SK-N-SH (cell line): ENCODE data around the gene RAMACL. TPM values are rescaled to one million over a fixed set of nuclear protein-coding genes. Genes with fewer than 3 reads are reported as not detected.

Source experiments
- CTCF ChIA-PET: fragments of 300-600, 350-600 bp; formaldehyde crosslinking; extraction: SDS; loops from one replicate; lab custom pipeline; 2021; lab: Yijun Ruan, JAX
- POLR2A ChIA-PET: fragments of 350-600 bp; sonication (Branson Sonifier 250); formaldehyde crosslinking; extraction: SDS; loops from one replicate; lab custom pipeline; 2020; ENCODE audit warnings: antibody characterized with exemption, inconsistent platforms; lab: Yijun Ruan, JAX
- DNase-seq: peaks from one replicate; pipeline ENCODE4 v3.0.0; 2012
- H2AFZ ChIP-seq: fragments of 200-600 bp; sonication (generic); 2 replicates; pipeline ENCODE4 v1.8.1; 2016; ENCODE audit warnings: antibody characterized with exemption, mild to moderate bottlenecking, low read depth
- H3F3A ChIP-seq: fragments of 200-600 bp; sonication (generic); replicated peaks from 2 replicates; pipeline ENCODE3; 2016; ENCODE audit warnings: antibody characterized with exemption, mild to moderate bottlenecking; ENCODE audit not compliant: insufficient read depth
- H3K27ac ChIP-seq, 2 experiments: fragments of 200-500 bp in 1 of 2; fragments of 200-600 bp in 1 of 2; sonication (Bioruptor generic) in 1 of 2; sonication (generic), shearing (Covaris generic) in 1 of 2; 2 replicates each; pipeline versions ENCODE4 v1.5.1 to v1.6.1; 2014 to 2016; ENCODE audit warnings: low read depth in 2 of 2, inconsistent platforms in 1 of 2, low read length in 1 of 2, mild to moderate bottlenecking in 1 of 2, mixed read lengths in 1 of 2
- H3K27me3 ChIP-seq: fragments of 200-600 bp; sonication (generic), shearing (Covaris generic); 2 replicates; pipeline ENCODE4 v1.6.1; 2016; ENCODE audit warnings: mixed run types; ENCODE audit not compliant: insufficient read depth
- H3K36me3 ChIP-seq, 2 experiments: fragments of 200-500 bp in 1 of 2; fragments of 200-600 bp in 1 of 2; sonication (Bioruptor generic) in 1 of 2; sonication (generic) in 1 of 2; replicated peaks in 1 of 2; 2 replicates each; pipeline versions ENCODE3 to v1.5.1; 2014 to 2016; ENCODE audit warnings: low read length in 1 of 2, mild to moderate bottlenecking in 1 of 2; ENCODE audit not compliant: insufficient read depth in 2 of 2, control insufficient read depth in 1 of 2
- H3K4me1 ChIP-seq, 2 experiments: fragments of 200-500 bp in 1 of 2; fragments of 200-600 bp in 1 of 2; sonication (Bioruptor generic) in 1 of 2; sonication (generic), shearing (Covaris generic) in 1 of 2; 2 replicates each; pipeline versions ENCODE4 v1.5.1 to v1.6.1; 2014 to 2016; ENCODE audit warnings: low read depth in 1 of 2, low read length in 1 of 2, mixed run types in 1 of 2; ENCODE audit not compliant: insufficient read depth in 2 of 2, control insufficient read depth in 1 of 2
- H3K4me2 ChIP-seq: fragments of 200-600 bp; sonication (generic), shearing (Covaris generic); 2 replicates; pipeline ENCODE4 v1.6.1; 2017; ENCODE audit warnings: mixed run types
- H3K4me3 ChIP-seq, 2 experiments: fragments of 200-500 bp in 1 of 2; fragments of 200-600 bp in 1 of 2; sonication (Bioruptor generic) in 1 of 2; sonication (generic), shearing (Covaris generic) in 1 of 2; 2 replicates each; pipeline versions ENCODE4 v1.5.1 to v1.8.1; 2014 to 2016; ENCODE audit warnings: low read depth in 2 of 2, inconsistent platforms in 1 of 2, low read length in 1 of 2, mild to moderate bottlenecking in 1 of 2, mixed read lengths in 1 of 2, moderate library complexity in 1 of 2
- H3K79me2 ChIP-seq: fragments of 200-600 bp; sonication (generic); 2 replicates; pipeline ENCODE4 v1.8.1; 2017; ENCODE audit warnings: mild to moderate bottlenecking; ENCODE audit not compliant: insufficient read depth
- H3K9ac ChIP-seq: fragments of 200-600 bp; sonication (generic); 2 replicates; pipeline ENCODE4 v1.6.1; 2017; ENCODE audit warnings: mixed run types
- H3K9me2 ChIP-seq: fragments of 200-600 bp; sonication (generic); 2 replicates; pipeline ENCODE4 v1.6.1; 2017; ENCODE audit warnings: mixed run types
- H3K9me3 ChIP-seq: fragments of 200-600 bp; sonication (generic); 2 replicates; pipeline ENCODE4 v1.6.1; 2017; ENCODE audit warnings: mixed run types, mild to moderate bottlenecking, moderate library complexity
- H4K20me1 ChIP-seq: fragments of 200-600 bp; sonication (generic); 2 replicates; pipeline ENCODE4 v1.6.1; 2017; ENCODE audit warnings: mild to moderate bottlenecking, mixed run types; ENCODE audit not compliant: insufficient read depth
- CHD2 ChIP-seq: fragments of 150-350 bp; IDR thresholded peaks from 2 replicates; pipeline ENCODE4 v1.6.1; 2018; ENCODE audit warnings: low read length; ENCODE audit not compliant: partially characterized antibody
- FOSL2 ChIP-seq: IDR thresholded peaks from 2 replicates; pipeline ENCODE4 v1.4.0; 2012; ENCODE audit warnings: low read depth, mild to moderate bottlenecking, moderate library complexity, borderline replicate concordance
- GABPA ChIP-seq: IDR thresholded peaks from 2 replicates; pipeline ENCODE4 v1.4.0; 2012; ENCODE audit warnings: low read depth, mild to moderate bottlenecking
- GATA2 ChIP-seq: sonication (generic); formaldehyde crosslinking; IDR thresholded peaks from 2 replicates; pipeline ENCODE4 v1.5.0; 2020; ENCODE audit warnings: mild to moderate bottlenecking, missing genetic modification reagents
- RXRA ChIP-seq: IDR thresholded peaks from 2 replicates; pipeline ENCODE4 v1.4.0; 2012; ENCODE audit warnings: low read depth, mild to moderate bottlenecking, borderline replicate concordance
- TCF12 ChIP-seq: IDR thresholded peaks from 2 replicates; pipeline ENCODE4 v1.4.0; 2012
- WGBS: methylation state at CpG from one replicate; pipeline ENCODE4 v1.1.6; 2017; ENCODE audit warnings: low lambda C conversion rate; 5-methylcytosine and 5-hydroxymethylcytosine counted together
- polyA plus RNA-seq, 3 experiments: library from polyadenylated mRNA; depleted of rRNA; stranded (reverse); fragments of >200 nt; gene quantifications; 2 replicates each; pipeline ENCODE4 v1.2.3, GENCODE V29; 2012
- TF ChIP-seq, protein P1 (sequence below): fragments of 150-350 bp; IDR thresholded peaks from 2 replicates; pipeline ENCODE4 v1.6.1; 2016; ENCODE audit warnings: mild to moderate bottlenecking, low read depth, low read length

Gene RAMACL
- polyA plus RNA-seq, 1 of the 3 experiments (the other 2 are of a cell fraction), result 0.10 TPM

DNA sequence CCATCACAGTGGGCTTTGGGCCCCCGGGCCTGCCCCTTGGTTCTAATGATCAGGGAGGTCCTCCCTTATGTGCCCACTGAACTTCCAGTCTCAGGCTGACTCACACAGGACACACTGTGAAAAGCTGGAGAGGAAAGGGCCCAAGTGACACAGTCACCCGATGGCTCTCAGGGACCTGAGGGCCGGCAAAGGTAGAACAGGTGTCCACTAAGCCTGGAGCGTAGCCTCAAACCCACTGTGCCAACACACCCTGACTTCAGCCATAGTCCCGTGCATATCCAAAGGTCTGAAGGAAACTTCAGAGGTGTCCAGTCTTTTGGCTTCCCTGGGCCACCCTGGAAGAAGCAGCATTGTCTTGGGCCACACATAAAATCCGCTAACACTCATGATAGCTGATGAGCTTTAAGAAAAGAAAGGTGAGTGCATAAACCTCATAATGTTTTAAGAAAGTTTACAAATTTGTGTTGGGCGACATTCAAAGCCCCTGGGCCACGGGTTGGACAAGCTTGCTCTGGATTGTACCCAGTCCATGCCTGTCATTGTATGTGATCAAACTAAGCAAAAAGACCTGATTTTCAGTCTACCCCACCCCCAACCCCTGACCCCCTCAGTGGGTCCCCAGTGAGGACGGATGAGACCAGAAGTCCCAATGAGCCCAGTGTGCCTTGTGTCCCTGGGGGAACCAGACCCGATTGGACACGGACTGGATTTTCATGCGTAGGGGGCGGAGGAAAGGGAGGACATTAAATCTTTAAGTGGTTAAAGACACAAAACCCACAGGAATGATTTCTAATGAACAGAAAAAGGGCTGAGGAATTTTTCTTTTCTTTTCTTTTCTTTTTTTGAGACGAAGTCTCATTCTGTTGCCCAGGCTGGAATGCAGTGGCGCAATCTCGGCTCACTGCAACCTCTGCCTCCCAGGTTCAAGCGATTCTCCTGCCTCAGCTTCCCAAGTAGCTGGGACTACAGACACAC lies 6.1 kb downstream of the RAMACL start:
- Histone ChIP-seq H3F3A (no peaks in the 10 kb centered on the region), H3K9me3 (no peaks in the 10 kb centered on the region), H4K20me1 (0 out of 2 replicates have a peak, but pooled peaks cover 2% of the 10 kb centered on the region), H3K27me3 (no peaks in the 10 kb centered on the region), H3K9ac (no peak overlapping the region), H3K4me2 (no peak overlapping the region), H3K36me3 (peaks cover 11 to 15% of the 10 kb centered on the region in 2 experiments), H3K9me2 (no peaks in the 10 kb centered on the region), H3K27ac (no peak overlapping the region; a peak in 1 of 4 replicates), H3K4me3 (no peak overlapping the region), H2AFZ (no peak overlapping the region), H3K79me2 (peaks cover 68% of the 10 kb centered on the region; the same call in 1 of the 2 replicates), H3K4me1 (peaks cover 12 to 14% of the 10 kb centered on the region in 2 experiments; a peak in 3 of 4 replicates)
- WGBS, result 90% methylated on average over 16 of the region's 17 CpGs
- CTCF ChIA-PET, result no interaction called here
- no peak for TF ChIP-seq GABPA
- no peak for TF ChIP-seq GATA2 (CRISPR knock-in tag)
- no peak for TF ChIP-seq CHD2
- TF ChIP-seq FOSL2, result no peak
- TF ChIP-seq TCF12, result no peak
- no peak for TF ChIP-seq RXRA
- DNase-seq, result no peak
- POLR2A ChIA-PET, result no interaction called here

DNA sequence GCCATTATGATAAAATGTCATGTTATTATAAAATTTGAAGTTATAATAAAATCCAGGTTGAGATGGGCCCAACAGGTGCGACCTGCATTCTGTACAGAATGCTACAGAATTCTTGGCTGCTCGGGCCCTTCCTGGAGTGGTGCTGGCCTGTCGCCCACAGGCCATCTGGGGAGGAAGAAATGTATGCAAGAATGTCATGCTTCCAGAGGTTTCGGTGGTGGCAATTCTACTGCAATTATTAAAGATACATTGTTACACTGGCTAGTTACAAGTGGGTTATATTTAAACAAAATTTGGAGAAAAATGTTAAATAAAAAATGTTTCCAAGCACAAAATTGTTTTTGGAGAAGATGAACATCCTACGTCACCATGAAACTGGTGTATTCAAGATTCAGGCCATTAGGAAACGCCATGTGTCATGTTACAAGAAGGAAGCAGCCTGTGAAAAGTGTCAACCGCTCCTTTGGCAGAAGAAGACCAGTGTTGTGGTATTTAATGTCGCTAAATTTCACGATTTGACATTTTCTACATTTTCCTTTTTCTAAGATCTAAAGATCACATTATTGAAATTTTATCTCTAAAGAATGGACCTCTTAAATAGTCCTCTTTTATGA lies 7.1 kb downstream of the RAMACL start:
- TF ChIP-seq TCF12, result 0 out of 2 replicates have a peak, but pooled peaks have one; percentile 4
- TF ChIP-seq, protein P1, sequence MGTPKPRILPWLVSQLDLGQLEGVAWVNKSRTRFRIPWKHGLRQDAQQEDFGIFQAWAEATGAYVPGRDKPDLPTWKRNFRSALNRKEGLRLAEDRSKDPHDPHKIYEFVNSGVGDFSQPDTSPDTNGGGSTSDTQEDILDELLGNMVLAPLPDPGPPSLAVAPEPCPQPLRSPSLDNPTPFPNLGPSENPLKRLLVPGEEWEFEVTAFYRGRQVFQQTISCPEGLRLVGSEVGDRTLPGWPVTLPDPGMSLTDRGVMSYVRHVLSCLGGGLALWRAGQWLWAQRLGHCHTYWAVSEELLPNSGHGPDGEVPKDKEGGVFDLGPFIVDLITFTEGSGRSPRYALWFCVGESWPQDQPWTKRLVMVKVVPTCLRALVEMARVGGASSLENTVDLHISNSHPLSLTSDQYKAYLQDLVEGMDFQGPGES, result no peak
- POLR2A ChIA-PET, result no interaction called here
- Histone ChIP-seq H3K79me2 (peaks cover 63% of the 10 kb centered on the region; the same call in 1 of the 2 replicates), H3K27ac (peak overlapping the region in 1 of 2 experiments; percentile 58; a peak in 2 of 4 replicates), H3K4me1 (peaks cover 8 to 9% of the 10 kb centered on the region in 2 experiments; a peak in 3 of 4 replicates), H4K20me1 (peaks cover 2% of the 10 kb centered on the region; the same call in 1 of the 2 replicates), H3K9me2 (no peaks in the 10 kb centered on the region), H3K36me3 (peaks cover 10 to 15% of the 10 kb centered on the region in 2 experiments), H3K9me3 (no peaks in the 10 kb centered on the region), H2AFZ (no peak overlapping the region), H3K4me2 (no peak overlapping the region), H3K4me3 (no peak overlapping the region), H3F3A (no peaks in the 10 kb centered on the region), H3K27me3 (no peaks in the 10 kb centered on the region), H3K9ac (no peak overlapping the region)
- no peak for DNase-seq
- 88% methylated on average over 9 of the region's 9 CpGs for WGBS
- CTCF ChIA-PET, result interaction anchor here (1.3 kb wide), 1 partner anchor 20 kb away, joined by 3 read pairs; no protein-coding TSS in a partner anchor
